BE2C (cell line): Measurements from ENCODE around the gene NPHP4.

Experiments
- DNase-seq: peaks from one replicate; pipeline ENCODE4 v3.0.0-alpha.2; 2020
- H3K27me3 ChIP-seq: fragments of 250-450 bp; sonication (Bioruptor Pico); 2 replicates; pipeline ENCODE4 v1.5.1; 2020; ENCODE audit warnings: mild to moderate bottlenecking
- H3K36me3 ChIP-seq: fragments of 250-450 bp; sonication (Bioruptor Pico); 2 replicates; pipeline ENCODE4 v1.5.1; 2020; ENCODE audit warnings: mild to moderate bottlenecking
- H3K4me1 ChIP-seq: fragments of 250-450 bp; sonication (Bioruptor Pico); 2 replicates; pipeline ENCODE4 v1.5.1; 2020
- H3K4me3 ChIP-seq: 2 replicates; pipeline ENCODE4 v1.5.1; 2011; ENCODE audit warnings: low read depth, low read length
- H3K9me3 ChIP-seq: fragments of 250-450 bp; sonication (Bioruptor Pico); 2 replicates; pipeline ENCODE4 v1.5.1; 2020
- TF ChIP-seq, protein P1 (sequence below): IDR thresholded peaks from 2 replicates; pipeline ENCODE4 v1.5.1; 2012; ENCODE audit warnings: mild to moderate bottlenecking, low read depth, low read length

The NPHP4 gene

DNA sequence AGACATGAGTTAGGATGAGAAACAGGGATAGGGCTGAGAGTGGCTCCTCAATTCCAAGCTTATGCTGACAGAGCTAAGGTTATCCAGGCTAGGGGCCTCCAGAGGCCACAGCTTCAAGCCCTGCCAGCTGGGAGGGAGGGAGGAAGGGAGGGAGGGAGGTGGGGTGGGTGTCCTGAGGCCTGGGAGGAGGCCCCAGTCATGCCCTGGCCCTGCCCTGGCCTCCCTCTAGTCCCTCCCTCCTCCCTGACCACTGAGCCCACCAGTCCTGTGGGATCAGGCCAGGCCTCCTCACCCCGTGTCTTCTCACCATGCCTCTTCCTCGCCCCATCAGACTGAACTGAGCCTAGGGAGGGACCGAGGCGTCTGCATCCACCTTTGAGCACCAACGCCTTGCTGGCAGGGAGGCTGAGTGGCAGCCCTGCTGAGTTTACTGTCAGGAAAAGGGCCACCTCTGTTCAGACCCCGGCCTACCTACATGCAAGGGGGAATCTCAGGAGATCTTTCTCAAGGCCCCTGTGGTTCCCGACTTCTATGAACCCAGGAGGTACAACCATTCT, 116.1 kb downstream of the NPHP4 start:
- Histone ChIP-seq H3K9me3 (no peaks in the 10 kb centered on the region), H3K36me3 (no peaks in the 10 kb centered on the region; the same call in 1 of the 2 replicates), H3K27me3 (no peaks in the 10 kb centered on the region), H3K4me1 (no peaks in the 10 kb centered on the region), H3K4me3 (no peak overlapping the region)
- TF ChIP-seq, protein P1, sequence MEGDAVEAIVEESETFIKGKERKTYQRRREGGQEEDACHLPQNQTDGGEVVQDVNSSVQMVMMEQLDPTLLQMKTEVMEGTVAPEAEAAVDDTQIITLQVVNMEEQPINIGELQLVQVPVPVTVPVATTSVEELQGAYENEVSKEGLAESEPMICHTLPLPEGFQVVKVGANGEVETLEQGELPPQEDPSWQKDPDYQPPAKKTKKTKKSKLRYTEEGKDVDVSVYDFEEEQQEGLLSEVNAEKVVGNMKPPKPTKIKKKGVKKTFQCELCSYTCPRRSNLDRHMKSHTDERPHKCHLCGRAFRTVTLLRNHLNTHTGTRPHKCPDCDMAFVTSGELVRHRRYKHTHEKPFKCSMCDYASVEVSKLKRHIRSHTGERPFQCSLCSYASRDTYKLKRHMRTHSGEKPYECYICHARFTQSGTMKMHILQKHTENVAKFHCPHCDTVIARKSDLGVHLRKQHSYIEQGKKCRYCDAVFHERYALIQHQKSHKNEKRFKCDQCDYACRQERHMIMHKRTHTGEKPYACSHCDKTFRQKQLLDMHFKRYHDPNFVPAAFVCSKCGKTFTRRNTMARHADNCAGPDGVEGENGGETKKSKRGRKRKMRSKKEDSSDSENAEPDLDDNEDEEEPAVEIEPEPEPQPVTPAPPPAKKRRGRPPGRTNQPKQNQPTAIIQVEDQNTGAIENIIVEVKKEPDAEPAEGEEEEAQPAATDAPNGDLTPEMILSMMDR, result no peak
- no peak for DNase-seq

DNA sequence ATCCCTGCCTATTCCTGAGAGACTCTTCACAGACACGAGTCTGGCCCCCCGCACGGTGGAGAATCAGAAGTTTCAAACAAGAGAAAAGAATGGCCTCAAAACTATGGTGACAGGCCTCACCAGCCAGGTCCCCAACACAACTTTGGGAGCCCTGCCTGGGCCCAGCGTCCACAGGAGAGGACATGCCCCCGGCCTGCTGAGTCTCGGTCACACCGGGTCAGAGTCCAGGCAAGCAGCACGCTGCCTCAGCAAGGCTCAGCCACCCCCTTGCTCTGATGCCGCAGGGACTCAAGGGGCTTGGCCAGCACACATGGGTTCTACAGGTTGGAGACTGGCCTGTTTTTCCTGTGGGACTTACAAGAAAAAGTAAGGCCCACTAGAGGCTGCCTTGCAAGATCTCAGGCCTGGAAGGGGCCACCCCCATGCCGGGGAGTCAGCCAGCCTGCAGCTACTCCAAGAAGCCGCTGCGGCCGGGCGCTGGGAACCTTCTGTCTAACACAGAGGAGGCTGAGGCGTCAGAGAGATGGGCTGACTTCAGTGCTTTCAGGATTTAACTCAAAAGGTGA, 116.8 kb downstream of the NPHP4 start:
- Histone ChIP-seq H3K4me1 (no peaks in the 10 kb centered on the region), H3K36me3 (no peaks in the 10 kb centered on the region; the same call in 1 of the 2 replicates), H3K4me3 (no peak overlapping the region), H3K9me3 (no peaks in the 10 kb centered on the region), H3K27me3 (no peaks in the 10 kb centered on the region)
- TF ChIP-seq, protein P1, result no peak
- DNase-seq, result no peak

DNA sequence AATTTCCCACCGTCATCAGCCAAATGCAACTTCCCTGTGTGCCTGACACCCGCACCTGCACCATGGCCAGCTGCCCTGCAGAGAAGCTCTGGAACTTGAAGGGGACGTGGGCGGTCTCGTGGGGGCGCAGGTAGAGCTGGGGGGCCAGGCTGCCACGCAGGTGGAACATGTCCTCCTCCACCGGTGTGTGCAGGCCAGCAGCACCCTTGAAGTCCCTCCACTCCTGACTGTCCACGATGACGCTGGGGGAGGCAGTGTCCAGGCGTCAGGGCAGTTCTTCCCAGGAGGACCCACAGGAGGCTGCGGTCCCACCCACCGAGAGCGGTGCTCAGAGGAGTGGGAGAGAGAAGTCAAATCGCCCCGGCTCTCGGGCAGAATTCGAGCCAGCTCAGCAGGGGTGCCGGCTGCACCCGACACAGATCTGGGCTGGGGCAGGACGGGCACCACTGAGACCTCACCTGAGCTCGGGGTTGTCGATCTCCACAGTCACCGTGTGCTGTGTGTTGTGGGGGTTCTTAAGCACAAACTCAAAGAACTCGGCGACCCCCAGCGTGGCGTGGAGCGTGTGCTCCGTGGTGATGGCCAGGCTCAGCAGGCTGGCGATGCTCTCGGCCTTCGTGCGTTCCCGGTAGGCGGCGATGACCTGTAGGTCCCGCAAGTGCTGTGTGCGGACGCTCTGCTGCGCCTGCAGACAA, 117.7 kb downstream of the NPHP4 start:
- DNase-seq, result no peak
- TF ChIP-seq, protein P1, result no peak
- Histone ChIP-seq H3K9me3 (no peaks in the 10 kb centered on the region), H3K4me3 (no peak overlapping the region), H3K4me1 (no peaks in the 10 kb centered on the region), H3K36me3 (no peaks in the 10 kb centered on the region; the same call in 1 of the 2 replicates), H3K27me3 (no peaks in the 10 kb centered on the region)

DNA sequence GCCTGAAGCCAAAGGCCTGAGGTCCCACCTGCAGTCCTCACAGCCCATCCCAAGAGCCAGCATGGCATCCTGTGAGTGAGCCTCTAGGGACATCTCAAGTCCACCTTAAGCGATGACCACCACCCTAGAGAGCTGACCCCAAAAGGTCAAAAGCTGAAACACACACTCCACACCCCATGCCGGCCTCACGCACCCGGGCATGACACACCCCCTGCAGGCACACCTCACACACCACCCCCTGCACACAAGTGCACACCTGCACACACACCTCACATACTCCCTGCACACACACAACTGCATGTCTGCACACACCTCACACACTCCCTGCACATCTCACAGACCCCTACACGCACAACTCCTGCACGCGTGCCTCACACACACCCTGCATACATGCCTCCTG, 118.7 kb downstream of the NPHP4 start:
- Histone ChIP-seq H3K4me3 (no peak overlapping the region), H3K4me1 (no peaks in the 10 kb centered on the region), H3K9me3 (no peaks in the 10 kb centered on the region), H3K36me3 (no peaks in the 10 kb centered on the region), H3K27me3 (no peaks in the 10 kb centered on the region)
- DNase-seq, result no peak
- TF ChIP-seq, protein P1, result no peak

DNA sequence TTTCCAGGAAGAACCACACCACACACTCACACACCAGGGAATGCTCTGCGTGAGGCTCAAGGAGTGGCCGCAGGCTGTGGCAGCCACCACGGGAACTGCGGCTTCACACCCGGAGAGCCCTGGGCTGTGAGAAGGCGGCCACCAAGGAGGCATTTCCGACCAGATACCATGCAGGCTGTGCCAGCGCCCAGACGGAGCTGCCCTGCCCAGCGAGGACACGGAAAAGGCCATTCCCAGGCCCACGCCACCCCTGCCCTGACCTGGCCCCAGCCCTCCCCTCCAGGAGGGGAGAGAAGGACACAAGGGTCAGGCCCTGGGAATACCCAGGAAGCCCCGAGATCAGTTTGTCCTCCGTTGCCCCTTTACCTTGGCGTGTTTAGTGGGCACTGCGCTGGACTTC, 119.3 kb downstream of the NPHP4 start:
- Histone ChIP-seq H3K4me1 (no peaks in the 10 kb centered on the region), H3K9me3 (no peaks in the 10 kb centered on the region), H3K27me3 (no peaks in the 10 kb centered on the region), H3K4me3 (no peak overlapping the region), H3K36me3 (no peaks in the 10 kb centered on the region)
- TF ChIP-seq, protein P1, result no peak
- no peak for DNase-seq

DNA sequence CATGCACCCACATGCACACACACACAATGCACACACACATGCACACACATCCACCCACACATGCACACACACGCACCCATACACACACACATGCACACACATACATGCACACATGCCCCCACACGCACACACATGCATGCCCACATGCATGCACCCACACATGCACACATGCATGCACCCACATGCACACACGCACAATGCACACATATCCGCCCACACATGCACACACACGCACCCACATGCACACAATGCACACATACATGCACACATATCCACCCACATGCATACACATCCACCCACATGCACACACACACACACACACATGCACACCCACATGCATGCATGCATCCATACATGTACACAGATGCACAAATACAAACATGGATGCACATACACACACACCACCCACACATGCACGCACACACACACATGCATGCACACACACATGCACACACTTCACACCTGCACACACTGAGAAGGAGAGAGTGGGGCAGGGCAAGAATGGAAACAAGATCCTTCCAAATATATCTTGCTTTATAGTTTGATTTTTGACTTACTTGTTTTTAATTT, 123.2 kb downstream of the NPHP4 start:
- no peak for DNase-seq
- Histone ChIP-seq H3K27me3 (no peaks in the 10 kb centered on the region), H3K9me3 (no peaks in the 10 kb centered on the region), H3K4me3 (no peak overlapping the region), H3K36me3 (no peaks in the 10 kb centered on the region), H3K4me1 (no peaks in the 10 kb centered on the region)
- TF ChIP-seq, protein P1, result no peak
